Neural cell (in vitro differentiated cells): ENCODE measurements around the gene MGA. TPM values are rescaled to one million over a fixed set of nuclear protein-coding genes. Genes with fewer than 3 reads are reported as not detected.

Experiments used
- H2AFZ ChIP-seq: fragments of 200-600, 300-800 bp; sonication (generic), shearing (Covaris generic); 2 replicates; pipeline ENCODE4 v1.6.0; 2014; ENCODE audit warnings: low read depth, mild to moderate bottlenecking, antibody characterized with exemption, low read length, moderate library complexity
- H3F3A ChIP-seq: fragments of 200-600 bp; shearing (Covaris generic); 2 replicates; pipeline ENCODE4 v1.6.1; 2016; ENCODE audit warnings: mild to moderate bottlenecking, moderate library complexity, mixed read lengths, antibody characterized with exemption, low read length; ENCODE audit not compliant: insufficient read depth, poor library complexity, severe bottlenecking
- H3K27ac ChIP-seq: fragments of 200-600, 300-800 bp; sonication (generic), shearing (Covaris generic); 2 replicates; pipeline ENCODE4 v1.5.1; 2014; ENCODE audit warnings: mild to moderate bottlenecking, low read length, moderate library complexity
- H3K27me3 ChIP-seq: fragments of 300-800, 200-600 bp; sonication (generic), shearing (Covaris generic); 2 replicates; pipeline ENCODE4 v1.6.0; 2014; ENCODE audit warnings: mild to moderate bottlenecking, low read depth, low read length, moderate library complexity; ENCODE audit not compliant: insufficient read depth
- H3K36me3 ChIP-seq: fragments of 300-800, 200-600 bp; sonication (generic), shearing (Covaris generic); 2 replicates; pipeline ENCODE4 v1.5.1; 2014; ENCODE audit warnings: mild to moderate bottlenecking, antibody characterized with exemption, low read length, moderate library complexity; ENCODE audit not compliant: insufficient read depth
- H3K4me2 ChIP-seq: fragments of 300-800, 200-600 bp; sonication (generic), shearing (Covaris generic); 2 replicates; pipeline ENCODE4 v1.6.0; 2014; ENCODE audit warnings: mild to moderate bottlenecking, low read length
- H3K4me3 ChIP-seq: fragments of 300-800, 200-600 bp; sonication (generic), shearing (Covaris generic); 2 replicates; pipeline ENCODE4 v1.5.1; 2014; ENCODE audit warnings: mild to moderate bottlenecking, low read length, moderate library complexity
- H3K79me2 ChIP-seq: fragments of 200-600 bp; shearing (Covaris generic); replicated peaks from 2 replicates; pipeline ENCODE4 v1.6.0; 2014; ENCODE audit warnings: mild to moderate bottlenecking, low read length, moderate library complexity; ENCODE audit not compliant: insufficient read depth
- H3K9ac ChIP-seq: fragments of 300-800, 200-600 bp; sonication (generic), shearing (Covaris generic); 2 replicates; pipeline ENCODE4 v1.6.1; 2016; ENCODE audit warnings: mild to moderate bottlenecking, low read length, mixed read lengths
- H3K9me2 ChIP-seq: fragments of 200-600 bp; shearing (Covaris generic); 2 replicates; pipeline ENCODE4 v1.6.1; 2016; ENCODE audit warnings: mild to moderate bottlenecking, low read length, mixed read lengths; ENCODE audit not compliant: insufficient read depth
- H3K9me3 ChIP-seq: fragments of 200-600, 300-800 bp; sonication (generic), shearing (Covaris generic); 2 replicates; pipeline ENCODE4 v1.6.1; 2016; ENCODE audit warnings: mild to moderate bottlenecking, mixed run types, low read length, moderate library complexity, mixed read lengths
- H4K20me1 ChIP-seq: fragments of 200-600 bp; shearing (Covaris generic); 2 replicates; pipeline ENCODE4 v1.6.1; 2016; ENCODE audit warnings: mild to moderate bottlenecking, mixed run types; ENCODE audit not compliant: insufficient read depth
- CTCF ChIP-seq: fragments of 450-650 bp; IDR thresholded peaks from 2 replicates; pipeline ENCODE4 v1.5.1; 2014; ENCODE audit warnings: antibody characterized with exemption, mild to moderate bottlenecking, moderate library complexity; ENCODE audit not compliant: poor library complexity, severe bottlenecking
- EP300 ChIP-seq: fragments of 450-650 bp; conservative IDR thresholded peaks from 2 replicates; pipeline ENCODE4 v1.6.1; 2014; ENCODE audit warnings: antibody characterized with exemption, mild to moderate bottlenecking, moderate library complexity; ENCODE audit not compliant: poor library complexity, severe bottlenecking
- EZH2 ChIP-seq: fragments of 200-600, 300-800 bp; shearing (Covaris generic), sonication (generic); IDR thresholded peaks from 2 replicates; pipeline ENCODE4 v1.6.1; 2014; ENCODE audit warnings: antibody characterized with exemption, low read length, borderline replicate concordance, mild to moderate bottlenecking; ENCODE audit not compliant: insufficient read depth, poor library complexity, severe bottlenecking
- MXI1 ChIP-seq: fragments of 450-650 bp; conservative IDR thresholded peaks from 2 replicates; pipeline ENCODE4 v1.6.1; 2014; ENCODE audit warnings: antibody characterized with exemption, mild to moderate bottlenecking; ENCODE audit not compliant: poor library complexity, severe bottlenecking
- POLR2AphosphoS5 ChIP-seq: IDR thresholded peaks from 2 replicates; pipeline ENCODE4 v1.6.1; 2012
- RAD21 ChIP-seq: fragments of 450-650 bp; conservative IDR thresholded peaks from 2 replicates; pipeline ENCODE4 v1.6.1; 2014; ENCODE audit warnings: antibody characterized with exemption, mild to moderate bottlenecking, moderate library complexity
- REST ChIP-seq: IDR thresholded peaks from 2 replicates; pipeline ENCODE4 v1.6.1; 2012; ENCODE audit warnings: borderline replicate concordance
- SMC3 ChIP-seq: fragments of 450-650 bp; conservative IDR thresholded peaks from 2 replicates; pipeline ENCODE4 v1.6.1; 2014; ENCODE audit warnings: antibody characterized with exemption, mild to moderate bottlenecking, moderate library complexity; ENCODE audit not compliant: poor library complexity
- TAF1 ChIP-seq: IDR thresholded peaks from 2 replicates; pipeline ENCODE4 v1.6.1; 2012; ENCODE audit warnings: low read depth
- polyA plus RNA-seq: library from polyadenylated mRNA; depleted of rRNA; stranded (reverse); fragments of >200 nt; gene quantifications from 2 replicates; pipeline ENCODE4 v1.2.3, GENCODE V29; 2014

Gene MGA
- polyA plus RNA-seq, 1 donor from 2014 or later: 13.2 TPM

DNA sequence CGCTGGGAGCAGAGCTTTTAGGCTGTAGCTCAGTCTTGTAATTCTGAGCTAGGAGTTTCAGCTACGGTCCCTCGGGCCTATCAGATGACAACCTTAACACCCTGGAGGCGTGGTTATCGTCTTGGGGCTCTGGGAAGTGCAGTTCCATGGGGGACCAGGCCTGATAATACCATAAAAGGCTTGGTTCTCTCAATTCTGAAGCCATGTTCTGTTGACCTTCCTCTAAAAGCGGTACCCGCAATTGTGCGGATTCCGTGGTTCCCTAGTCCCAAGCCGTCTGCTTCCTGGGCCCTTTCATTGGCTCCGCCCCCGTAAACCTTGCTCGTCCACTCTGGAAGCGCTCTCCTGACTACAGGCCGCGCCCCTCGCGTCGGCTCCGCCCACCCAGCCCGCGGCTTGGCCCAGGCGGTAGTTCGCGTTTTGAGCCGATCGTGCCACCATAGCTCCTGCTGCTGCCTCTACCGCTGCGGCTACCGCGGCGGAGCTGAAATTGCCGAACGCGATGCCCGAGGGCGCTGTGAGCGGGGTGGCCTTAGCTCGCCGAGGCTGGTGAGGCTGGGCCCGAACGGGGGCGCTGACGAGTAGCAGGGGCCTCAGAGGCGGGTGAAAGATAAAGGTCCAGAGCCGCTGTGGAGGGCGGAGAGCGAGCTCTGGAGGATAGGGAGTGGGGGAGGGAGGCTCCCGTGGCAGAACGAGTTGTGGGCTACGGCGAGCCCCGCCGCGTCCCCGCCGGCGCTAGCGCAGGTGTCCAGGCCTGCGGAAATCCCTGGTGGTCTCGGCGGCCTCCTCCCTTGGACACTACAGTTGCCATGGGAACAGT, 114.1 kb downstream of the MGA start, which contains the start of gene MAPKBP1:
Gene MAPKBP1 (plus strand): TSS at position 423 of the 820 bp plus-strand sequence. CDS start 792 bp downstream, outside the sequence.
- Histone ChIP-seq H3K9me3 (no peaks in the 10 kb centered on the region), H2AFZ (peak within 1 kb of the TSS; percentile 37), H3K79me2 (peaks cover 30% of the 10 kb centered on the region), H3K36me3 (no peaks in the 10 kb centered on the region), H3K27ac (peak within 1 kb of the TSS; percentile 83), H3K4me3 (peak within 1 kb of the TSS; percentile 81), H3F3A (peaks cover 11% of the 10 kb centered on the region), H4K20me1 (no peaks in the 10 kb centered on the region), H3K9me2 (no peaks in the 10 kb centered on the region), H3K9ac (peak within 1 kb of the TSS; percentile 86), H3K27me3 (no peaks in the 10 kb centered on the region), H3K4me2 (peak within 1 kb of the TSS; percentile 91)
- TF ChIP-seq POLR2AphosphoS5: peak; percentile 85
- TF ChIP-seq TAF1: peak; percentile 69
- TF ChIP-seq EP300: peak; percentile 62
- TF ChIP-seq RAD21: peak; percentile 67
- TF ChIP-seq CTCF: peak; percentile 97
- TF ChIP-seq EZH2: no peak
- peak; percentile 71 for TF ChIP-seq MXI1
- peak; percentile 41 for TF ChIP-seq REST
- TF ChIP-seq SMC3: peak; percentile 70

GRCh38 chr15:41774882-41775417, 114.7 kb downstream of the MGA start:
- peaks cover 30% of the 10 kb centered on the region for H3K79me2 ChIP-seq
- peak overlapping the region; percentile 83 for H3K27ac ChIP-seq
- TF ChIP-seq TAF1 (no peak), MXI1 (no peak), POLR2AphosphoS5 (no peak), EP300 (no peak), REST (no peak), RAD21 (no peak), SMC3 (no peak), EZH2 (no peak), CTCF (no peak)
- H3K4me2 ChIP-seq: peak overlapping the region; percentile 91
- H3K27me3 ChIP-seq: no peaks in the 10 kb centered on the region
- H3K9me3 ChIP-seq: no peaks in the 10 kb centered on the region
- peaks cover 11% of the 10 kb centered on the region for H3F3A ChIP-seq
- H3K9me2 ChIP-seq: no peaks in the 10 kb centered on the region
- peak overlapping the region; percentile 81 for H3K4me3 ChIP-seq
- H3K9ac ChIP-seq: peak overlapping the region; percentile 86
- no peaks in the 10 kb centered on the region for H4K20me1 ChIP-seq
- H2AFZ ChIP-seq: peak overlapping the region; percentile 37
- H3K36me3 ChIP-seq: no peaks in the 10 kb centered on the region
